NCI-H146 treated with DMSO at 0.1 percent for 48 hours (cell line): Measurements from ENCODE around the gene ID1.
"Not testable (repeated sequence)": the region's sequence is repeated elsewhere in the genome, so short reads cannot be mapped to it uniquely, and the experiment has no call there.

Source experiments
- DNase-seq: peaks from one replicate; lab custom pipeline; 2025; ENCODE audit not compliant: unreplicated experiment; lab: John Stamatoyannopoulos, UW

Gene ID1

GRCh38 chr20:31572701-31573554 lies 32.2 kb upstream of the ID1 start:
- peak; percentile 100 for DNase-seq

GRCh38 chr20:31573555-31574321 lies 31.4 kb upstream of the ID1 start:
- peak; percentile 74 for DNase-seq

DNA sequence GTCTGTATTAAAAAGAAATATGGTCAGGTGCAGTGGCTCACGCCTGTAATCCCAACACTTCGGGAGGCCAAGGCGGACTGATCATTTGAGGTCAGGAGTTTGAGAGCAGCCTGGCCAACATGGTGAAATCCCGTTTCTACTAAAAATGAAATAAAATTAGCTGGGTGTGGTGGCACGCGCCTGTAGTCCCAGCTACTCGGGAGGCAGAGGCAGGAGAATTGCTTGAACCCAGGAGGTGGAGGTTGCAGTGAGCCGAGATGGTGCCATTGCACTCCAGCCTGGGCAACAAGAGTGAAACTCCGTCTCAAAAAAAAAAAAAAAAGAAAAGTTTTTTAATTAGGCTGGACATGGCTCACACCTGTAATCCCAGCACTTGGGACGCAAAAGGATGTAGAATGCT lies 30.1 kb upstream of the ID1 start:
- DNase-seq: not testable (repeated sequence)

DNA sequence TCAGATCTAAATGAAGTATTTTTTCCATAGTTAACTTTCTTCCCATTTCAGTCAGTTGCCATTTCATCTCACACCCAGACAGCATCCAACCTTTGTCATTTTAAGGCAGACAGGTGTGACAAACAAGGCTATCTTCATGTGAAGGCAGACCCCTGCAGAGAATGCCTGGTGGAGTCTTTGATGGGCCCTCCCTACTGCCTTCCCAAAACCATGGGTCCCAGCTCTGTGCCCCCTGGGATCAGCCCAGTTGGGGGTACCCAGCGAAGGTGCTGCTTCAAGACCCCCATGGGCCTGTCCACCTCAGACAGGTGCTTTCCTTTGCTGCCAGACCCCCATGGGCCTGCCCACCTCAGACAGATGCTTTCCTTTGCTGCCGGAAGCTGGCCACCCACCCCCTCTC lies 28.3 kb upstream of the ID1 start:
- no peak for DNase-seq

- DNase-seq: no peak
Observed at GRCh38 chr20:31577194-31577593, 27.9 kb upstream of the ID1 start.

DNA sequence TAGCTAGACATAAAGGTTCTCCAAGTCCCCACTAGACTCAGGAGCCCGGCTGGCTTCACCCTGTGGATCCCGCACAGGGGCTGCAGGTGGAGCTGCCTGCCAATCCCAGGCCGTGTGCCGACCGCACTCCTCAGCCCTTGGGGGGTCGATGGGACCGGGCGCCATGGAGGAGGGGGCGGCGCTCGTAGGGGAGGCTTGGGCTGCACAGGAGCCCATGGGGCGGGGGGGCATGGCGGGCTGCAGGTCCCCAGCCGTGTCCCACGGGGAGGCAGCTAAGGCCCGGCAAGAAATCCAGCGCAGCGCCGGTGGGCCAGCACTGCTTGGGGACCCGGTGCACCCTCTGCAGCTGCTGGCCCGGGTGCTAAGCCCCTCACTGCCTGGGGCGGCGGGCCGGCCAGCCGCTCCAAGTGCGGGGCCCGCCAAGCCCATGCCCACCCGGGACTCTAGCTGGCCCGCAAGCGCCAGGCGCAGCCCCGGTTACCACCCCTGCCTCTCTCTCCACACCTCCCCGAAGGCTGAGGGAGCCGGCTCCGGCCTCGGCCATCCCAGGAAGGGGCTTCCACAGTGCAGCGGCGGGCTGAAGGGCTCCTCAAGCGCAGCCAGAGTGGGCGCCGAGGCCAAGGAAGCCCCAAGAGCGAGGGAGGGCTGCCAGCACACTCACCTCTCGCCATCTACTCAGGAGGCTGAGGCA lies 26.5 kb upstream of the ID1 start:
- no peak for DNase-seq

DNA sequence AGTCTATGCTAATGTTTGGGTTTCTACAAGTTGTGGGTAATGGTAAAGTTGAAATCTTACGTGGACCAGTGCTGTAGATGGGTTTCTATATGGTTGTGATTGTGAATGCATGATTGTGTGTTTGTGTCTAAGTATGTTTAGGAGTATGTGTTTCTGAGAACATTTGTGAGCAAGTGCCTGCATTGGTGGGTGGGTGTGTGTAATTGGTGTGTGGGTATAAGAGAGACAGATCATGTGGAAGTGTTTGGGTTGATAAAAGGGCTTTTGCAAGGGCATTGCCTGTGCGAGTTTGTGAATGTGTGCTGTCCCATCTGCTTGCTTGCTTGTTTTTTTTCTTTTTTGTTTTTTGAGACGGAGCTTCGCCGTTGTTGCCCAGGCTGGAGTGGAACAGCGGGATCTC lies 25.8 kb upstream of the ID1 start:
- no peak for DNase-seq

DNA sequence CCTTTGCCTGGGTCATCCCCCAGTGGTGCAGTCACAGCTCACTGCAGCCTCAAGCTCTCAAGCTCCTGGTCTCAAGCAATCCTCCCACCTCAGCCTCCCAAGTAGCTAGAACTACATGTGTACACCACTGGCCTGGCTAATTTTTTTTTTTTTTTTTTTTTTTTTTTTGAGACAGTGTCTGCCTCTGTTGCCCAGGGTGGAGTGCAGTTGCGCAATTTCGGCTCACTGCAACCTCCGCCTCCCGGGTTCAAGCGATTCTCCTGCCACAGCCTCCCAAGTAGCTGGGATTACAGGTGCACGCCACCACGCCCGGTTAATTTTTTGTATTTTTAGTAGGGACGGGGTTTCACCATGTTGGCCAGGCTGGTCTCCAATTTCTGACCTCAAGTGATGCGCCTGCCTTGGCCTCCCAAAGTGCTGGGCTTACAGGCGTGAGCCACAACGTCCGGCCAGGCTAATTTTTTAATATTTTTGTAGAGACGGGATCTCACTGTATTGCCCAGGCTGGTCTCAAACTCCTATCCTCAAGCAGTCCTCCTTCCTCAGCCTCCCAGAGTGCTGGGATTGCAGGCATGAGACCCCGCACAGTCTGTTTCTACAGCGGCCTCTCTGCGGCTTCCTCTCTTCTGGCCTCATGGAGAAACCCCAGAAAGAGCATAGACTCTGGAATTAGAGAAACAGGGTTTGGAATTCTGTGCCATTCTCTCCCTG lies 25.0 kb upstream of the ID1 start:
- not testable (repeated sequence) for DNase-seq

- DNase-seq: no peak
Observed at GRCh38 chr20:31580706-31581105, 24.4 kb upstream of the ID1 start.

- no peak for DNase-seq
Observed at GRCh38 chr20:31581391-31581790, 23.7 kb upstream of the ID1 start.

DNA sequence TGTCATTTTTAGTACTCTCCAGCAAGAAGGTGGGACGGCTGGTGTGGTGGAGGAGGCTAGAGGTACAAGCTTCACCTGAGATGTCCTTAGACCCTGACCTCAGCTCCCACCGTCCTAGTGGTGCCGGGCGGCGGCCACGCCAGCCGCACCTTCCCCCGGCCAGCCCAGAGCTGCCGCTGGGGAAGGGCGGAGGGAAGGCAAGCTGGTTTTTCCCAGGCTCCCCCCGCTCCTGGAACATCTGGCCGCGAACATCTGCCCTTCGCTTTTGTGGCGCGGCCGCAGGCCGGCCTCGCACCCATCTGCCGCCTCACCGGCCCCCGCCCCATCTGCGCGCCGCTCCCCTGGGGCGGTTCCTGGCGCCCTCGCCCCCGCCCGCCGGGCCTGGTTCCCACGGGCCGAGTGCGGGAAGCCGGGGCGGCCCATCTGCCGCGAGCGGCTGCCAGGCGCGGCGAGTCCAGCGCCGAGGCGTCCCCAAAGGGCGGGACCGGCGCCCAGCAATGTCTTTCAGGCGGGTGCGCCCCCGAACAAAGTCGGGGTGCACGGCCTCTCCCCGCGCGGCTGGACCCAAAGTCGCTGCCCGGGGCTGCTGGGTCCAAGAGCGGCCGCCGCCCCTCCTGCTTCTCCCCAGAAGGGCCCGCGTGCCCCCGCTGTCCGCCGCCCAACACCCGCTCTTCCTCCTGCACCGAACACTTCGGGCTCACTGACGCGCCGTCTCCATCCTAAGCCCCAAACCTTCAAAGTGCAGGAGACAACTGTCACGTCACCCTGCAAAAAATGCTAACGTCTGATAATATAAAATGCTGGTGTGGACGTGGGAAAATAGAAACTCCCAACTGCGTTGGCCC lies 17.3 kb upstream of the ID1 start:
- DNase-seq: no peak

GRCh38 chr20:31590717-31591225 lies 14.3 kb upstream of the ID1 start:
- no peak for DNase-seq

GRCh38 chr20:31593221-31594001 lies 11.7 kb upstream of the ID1 start:
- peak; percentile 51 for DNase-seq

DNA sequence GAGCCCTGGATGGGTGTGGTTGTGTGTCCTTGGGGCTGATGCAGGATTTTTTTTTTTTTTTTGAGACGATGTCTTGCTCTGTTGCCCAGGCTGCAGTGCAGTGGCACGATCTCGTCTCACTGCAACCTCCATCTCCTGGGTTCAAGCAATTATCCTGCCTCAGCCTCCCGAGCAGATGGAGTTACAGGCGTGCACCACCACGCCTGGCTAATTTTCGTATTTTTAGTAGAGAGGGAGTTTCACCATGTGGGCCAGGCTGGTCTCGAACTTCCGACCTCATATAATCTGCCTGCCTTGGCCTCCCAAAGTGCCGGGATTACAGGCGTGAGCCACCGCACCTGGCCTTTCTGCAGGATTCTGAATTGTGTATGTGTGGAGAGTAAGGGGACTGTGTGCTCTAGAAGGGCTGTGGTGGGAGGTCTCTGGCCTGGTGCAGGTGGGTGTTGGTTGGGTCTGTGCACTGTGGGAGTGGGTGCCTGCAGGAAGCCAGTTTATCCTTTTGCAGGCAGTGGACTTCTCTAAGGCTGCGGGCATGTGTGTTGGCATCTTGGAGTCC lies 11.0 kb upstream of the ID1 start:
- DNase-seq: no peak

GRCh38 chr20:31594558-31595379 lies 10.3 kb upstream of the ID1 start:
- peak; percentile 61 for DNase-seq

- no peak for DNase-seq
Observed at GRCh38 chr20:31595380-31595653, 9.8 kb upstream of the ID1 start.

GRCh38 chr20:31595654-31596411 lies 9.3 kb upstream of the ID1 start:
- DNase-seq: no peak

DNA sequence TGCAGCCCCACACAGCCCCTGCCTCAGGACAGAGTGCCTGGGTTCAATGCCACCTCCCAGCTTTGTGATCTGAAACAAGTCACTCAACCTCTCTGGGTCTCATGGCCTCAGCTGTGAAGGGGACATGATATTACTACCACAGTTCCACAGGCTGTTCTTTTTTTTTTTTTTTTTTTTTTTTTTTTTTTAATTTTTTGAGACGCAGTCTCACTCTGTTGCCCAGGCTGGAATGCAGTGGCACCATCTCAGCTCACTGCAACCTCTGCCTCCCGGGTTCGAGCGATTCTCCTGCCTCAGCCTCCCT lies 8.7 kb upstream of the ID1 start:
- DNase-seq: not testable (repeated sequence)
